HTERT RPE-1 (cell line): ENCODE results near the gene GSTO2.

Source experiments
- in situ Hi-C: fragments of 300-500 bp; cut with MboI; formaldehyde crosslinking; loops from 4 replicates; pipeline ENCODE4 v1.14.3; 2020; ENCODE audit warnings: low sequenced_read_pairs

GSTO2 gene

DNA sequence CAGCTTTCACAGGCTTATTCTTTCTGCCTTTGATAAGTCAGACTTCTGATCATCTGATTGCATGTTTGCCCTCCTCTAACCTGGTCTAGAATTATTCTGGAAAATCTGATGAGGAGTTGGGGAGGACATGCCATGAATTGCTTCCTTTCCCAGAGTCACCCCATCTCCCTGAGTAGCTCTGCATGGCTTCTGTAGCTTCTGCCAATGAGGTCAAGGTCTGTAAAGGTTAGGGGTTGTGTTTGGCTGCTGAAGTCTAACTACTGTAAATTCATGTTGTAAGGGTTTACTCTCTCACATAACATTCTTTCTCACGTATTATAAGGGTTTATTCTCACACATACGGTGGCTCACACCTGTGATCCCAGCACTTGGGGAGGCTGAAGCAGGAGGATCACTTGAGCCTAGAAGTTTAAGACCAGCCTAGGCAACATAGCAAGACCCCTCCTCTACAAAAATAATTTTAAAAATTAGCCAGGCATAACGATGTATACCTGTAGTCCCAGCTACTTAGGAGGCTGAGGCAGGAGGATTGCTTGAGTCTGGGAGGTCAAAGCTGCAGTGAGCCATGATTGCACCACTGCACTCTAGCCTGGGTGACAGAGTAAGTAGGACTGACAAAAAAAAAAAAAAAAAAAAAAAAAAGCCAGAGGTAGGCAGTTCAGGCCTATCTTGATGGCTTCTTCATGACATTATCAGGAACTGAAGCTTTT is 10.7 kb downstream of the GSTO2 start:
- in situ Hi-C loops = no loop called here

DNA sequence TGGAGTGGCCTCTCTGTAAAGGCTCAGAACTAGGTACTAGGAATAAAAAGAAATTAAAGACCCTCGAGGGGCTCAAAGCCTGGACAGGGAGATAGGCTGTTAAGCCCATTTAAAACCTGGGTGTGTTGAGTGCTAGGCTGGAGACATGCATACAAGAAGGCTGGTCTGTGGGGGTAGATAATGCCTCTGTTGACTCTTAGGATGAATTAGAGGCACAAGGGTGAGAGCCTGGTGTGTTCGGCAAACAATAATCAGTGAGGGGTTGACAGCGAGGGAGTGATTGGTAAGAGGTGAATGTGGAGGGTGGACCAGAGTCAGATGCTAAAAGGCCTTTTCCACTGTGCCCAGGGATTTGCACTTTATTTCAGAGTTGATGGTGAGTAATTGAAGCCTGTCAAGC is 12.7 kb downstream of the GSTO2 start:
- in situ Hi-C loops = no loop called here

DNA sequence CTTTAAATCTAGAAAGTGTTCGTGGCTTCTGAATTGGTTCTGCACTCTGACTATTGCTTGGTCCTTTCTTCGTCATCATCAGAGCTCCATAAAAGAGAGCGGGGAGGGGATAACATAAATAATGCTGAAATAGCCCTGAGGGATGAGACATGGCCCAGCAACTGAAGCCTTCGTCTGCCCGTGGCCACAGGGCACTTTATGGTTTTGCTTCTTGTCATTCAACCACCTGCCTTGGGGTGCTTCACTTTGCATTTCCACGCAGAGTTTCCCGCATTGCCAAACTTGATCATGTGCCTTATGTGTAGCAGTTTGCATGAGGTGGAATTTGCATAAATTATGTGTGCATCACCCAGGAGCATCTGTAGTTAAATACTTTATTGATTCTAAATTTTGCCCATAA is 15.9 kb downstream of the GSTO2 start:
- in situ Hi-C loops = no loop called here

DNA sequence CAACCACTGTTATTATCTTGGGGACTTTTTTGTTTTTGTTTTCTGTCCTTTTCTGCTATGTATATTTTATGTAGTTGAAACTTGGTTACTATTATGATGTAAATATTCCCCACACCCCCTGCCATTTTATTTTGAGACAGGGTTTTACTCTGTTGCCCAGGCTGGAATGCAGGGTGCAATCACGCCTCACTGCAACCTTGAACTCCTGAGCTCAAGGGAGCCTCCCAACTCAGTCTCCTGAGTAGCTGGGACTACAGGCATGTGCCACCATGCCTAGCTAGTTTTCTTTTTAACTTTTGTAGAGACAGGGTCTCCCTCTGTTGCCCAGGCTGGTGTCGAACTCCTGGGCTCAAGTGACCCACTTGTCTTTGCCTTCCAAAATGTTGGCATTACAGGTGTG is 18.0 kb downstream of the GSTO2 start:
- in situ Hi-C loops = no loop called here

DNA sequence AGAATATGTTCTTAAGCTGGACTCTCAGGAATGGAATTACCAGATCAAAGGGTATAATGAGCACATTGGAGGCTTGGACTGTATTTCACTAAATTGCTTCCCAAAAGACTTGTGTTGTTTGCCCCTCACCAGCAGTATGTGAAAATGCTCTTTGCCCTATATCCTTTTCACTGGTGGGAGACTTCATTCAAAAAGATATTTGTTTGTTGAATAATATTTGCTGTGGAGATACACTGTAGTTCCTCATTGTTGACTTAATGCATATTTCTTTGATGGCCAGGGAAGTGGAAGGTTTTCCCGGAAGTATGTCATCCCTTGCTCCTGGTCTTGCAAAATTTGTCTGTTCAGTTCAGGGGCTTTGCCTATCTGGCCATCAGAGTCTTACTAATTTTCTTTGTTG is 19.4 kb downstream of the GSTO2 start:
- in situ Hi-C loops = no loop called here

DNA sequence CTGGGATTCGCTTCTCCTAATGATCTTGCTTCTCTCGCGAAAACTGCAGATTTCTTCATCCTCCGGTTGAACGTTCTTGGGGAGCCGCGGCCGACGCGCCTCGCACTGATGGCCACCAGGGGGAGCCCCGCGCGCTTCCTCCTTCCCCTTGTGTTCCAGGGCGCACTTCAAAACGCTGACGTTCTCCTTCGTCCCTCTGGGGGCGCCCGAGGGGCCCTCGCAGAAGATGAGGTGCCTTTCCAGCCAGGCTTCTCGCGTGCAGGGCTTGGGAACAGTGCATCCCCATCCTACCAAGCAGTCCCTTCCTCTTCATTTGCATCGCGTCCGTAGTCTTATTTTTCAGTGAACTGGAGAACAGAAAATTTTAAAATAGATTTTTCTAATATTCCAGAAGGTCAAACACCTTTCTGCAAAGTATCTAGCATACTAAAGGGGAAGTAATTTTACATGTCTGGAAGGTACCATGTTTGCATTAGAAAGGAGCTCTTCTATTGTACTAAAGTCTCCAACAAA is 22.5 kb downstream of the GSTO2 start:
- in situ Hi-C loops = no loop called here

DNA sequence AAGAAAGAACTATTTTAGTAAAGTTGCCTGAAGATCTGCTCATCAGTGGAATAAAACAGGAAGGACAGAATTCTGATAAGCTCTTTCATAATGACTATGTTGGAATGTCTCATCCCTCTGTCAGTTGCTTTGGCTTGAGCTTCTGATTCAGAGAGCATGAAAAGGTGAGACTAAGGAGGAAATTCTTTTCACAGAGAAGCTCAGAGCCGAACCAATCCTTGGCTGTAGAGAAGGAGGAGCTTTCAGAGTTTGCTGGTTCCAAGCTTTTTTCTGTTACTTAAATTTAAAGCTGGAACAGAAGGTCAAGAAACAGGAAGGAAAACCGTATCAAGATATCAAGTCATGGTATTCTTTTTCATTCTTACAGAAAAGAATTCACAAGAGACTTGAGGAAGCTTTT is 24.0 kb downstream of the GSTO2 start:
- in situ Hi-C loops = no loop called here

DNA sequence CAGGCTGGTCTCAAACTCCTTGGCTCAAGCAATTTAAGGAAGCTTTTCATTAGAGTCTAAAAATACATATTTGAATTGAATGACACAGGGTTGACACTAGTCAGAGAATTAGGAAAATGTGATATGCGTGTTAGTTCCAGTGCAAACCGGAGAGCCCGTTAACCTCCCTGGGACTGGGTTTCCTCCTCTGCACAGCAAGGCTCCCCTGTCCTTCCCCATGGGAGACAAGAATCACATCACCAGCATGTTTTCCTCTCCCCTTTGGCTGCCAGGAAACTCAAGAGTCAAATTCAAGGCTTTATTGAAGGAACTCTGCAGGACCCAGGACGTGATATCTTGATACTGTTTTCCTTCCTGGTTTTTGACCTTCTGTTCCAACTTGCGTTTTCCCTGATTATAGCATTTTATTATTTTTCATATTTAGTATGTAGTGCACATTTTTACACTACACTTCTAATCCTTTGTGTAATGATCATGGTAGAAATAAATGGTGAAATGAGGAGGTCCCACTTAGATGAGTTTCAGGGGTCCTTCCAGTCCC is 24.9 kb downstream of the GSTO2 start:
- in situ Hi-C loops = no loop called here

DNA sequence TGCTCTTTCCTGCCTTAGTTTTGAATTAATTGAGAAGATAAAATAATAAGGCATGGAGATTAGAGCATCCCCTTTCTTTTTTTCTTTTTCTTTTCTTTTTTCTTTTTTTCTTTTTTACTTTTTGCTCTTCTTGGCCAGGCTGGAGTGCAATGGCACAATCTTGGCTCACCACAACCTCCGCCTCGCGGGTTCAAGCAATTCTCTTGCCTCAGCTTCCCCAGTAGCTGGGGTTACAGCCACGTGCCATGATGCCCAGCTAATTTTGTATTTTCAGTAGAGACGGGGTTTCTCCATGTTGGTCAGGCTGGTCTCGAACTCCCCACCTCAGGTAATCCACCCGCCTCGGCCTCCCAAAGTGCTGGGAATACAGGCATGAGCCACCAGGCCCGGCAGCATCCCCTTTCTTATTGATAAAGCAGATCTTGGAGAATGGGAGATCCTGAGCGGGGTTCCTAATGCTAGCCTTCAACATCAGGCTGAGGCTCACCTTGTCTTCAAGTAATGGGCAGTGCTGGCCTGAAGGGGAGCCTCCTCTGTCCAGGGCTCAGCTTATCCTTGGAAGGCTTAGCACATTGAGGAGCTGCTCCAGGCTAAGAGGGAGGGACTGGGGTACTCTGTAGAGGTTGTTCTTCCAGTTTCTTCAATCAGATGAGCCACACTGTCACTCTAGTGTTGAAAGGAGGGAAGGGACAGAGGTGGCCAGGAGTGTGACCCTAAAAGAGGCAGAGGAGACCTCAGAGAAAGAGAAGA is 27.9 kb downstream of the GSTO2 start:
- in situ Hi-C loops = no loop called here

DNA sequence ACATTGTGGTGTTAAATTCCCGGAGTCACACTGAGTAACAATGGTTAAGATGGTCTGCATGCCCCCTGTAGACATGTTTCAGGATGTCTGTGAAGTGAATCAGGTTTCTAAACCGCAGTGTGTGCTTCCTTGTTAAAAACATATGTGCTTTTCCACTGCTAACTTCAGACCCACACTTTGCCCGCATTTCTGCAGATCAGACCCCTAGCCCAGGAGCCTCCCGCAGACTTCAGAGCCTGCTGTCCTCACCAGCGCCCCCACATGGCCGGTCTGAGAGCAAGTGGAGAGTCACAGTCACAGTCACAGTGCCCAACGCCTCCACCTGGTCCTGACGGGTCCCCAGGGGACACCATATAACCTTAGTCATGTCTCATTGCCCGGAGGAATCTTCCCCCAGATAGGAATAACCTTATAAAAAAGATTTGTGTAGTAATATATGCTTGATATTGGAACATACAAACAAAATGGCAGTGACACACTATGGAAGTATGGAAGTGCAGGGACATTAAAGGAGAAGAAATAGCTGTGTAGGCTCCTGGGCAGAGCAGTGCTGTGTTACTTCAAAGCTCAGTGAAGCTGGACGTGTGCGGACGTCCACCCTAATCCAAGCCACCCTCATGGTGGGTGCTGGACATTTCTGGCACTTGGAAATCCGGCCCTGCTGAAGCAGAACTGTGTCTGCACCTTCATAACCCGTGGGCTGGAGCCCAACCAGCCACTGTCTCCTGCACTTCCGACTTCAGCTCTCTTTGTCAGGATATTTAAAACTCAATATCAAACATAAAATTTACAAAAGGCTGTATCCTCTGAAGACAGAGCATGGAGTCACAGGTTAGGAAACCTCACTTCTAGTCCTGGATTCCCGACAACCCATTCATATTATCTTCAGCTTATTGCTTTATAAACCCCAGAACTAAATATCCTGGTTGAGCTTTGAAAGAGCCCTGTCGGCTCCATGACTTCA is 29.0 kb downstream of the GSTO2 start:
- in situ Hi-C loops = no loop called here

DNA sequence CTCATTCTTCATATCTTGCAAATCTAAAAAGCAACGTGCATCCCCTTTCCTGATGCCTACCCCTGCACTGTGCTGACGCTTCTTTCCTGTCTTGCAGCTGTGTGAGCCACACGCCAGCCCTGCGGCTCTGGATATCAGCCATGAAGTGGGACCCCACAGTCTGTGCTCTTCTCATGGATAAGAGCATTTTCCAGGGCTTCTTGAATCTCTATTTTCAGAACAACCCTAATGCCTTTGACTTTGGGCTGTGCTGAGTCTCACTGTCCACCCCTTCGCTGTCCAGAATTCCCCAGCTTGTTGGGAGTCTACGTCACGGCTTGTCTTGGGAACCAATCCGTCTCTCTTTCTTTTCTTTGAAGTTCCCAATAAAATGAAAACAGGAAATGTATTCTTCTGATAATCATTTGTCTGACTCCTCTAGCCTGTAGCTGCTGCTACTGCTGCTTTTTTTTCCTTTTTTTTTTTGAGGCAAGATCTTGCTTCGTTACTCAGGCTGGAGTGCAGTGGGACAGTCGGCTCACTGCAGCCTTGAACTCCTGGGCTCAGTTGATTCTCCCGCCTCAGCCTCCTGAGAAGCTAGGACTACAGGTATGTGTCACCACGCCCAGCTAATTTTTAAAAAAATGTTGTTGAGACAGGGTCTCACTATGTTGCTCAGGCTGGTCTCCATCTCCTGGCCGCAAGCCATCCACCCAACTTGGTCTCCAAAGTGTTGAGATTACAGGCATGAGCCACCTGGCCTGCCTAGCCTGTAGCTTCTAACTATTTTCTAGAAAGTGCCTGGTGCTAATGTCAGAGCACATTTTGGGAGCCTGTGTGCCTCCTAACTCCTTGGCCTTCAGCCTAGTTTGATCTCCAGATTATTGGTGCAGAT is 30.3 kb downstream of the GSTO2 start:
- in situ Hi-C loops = no loop called here

DNA sequence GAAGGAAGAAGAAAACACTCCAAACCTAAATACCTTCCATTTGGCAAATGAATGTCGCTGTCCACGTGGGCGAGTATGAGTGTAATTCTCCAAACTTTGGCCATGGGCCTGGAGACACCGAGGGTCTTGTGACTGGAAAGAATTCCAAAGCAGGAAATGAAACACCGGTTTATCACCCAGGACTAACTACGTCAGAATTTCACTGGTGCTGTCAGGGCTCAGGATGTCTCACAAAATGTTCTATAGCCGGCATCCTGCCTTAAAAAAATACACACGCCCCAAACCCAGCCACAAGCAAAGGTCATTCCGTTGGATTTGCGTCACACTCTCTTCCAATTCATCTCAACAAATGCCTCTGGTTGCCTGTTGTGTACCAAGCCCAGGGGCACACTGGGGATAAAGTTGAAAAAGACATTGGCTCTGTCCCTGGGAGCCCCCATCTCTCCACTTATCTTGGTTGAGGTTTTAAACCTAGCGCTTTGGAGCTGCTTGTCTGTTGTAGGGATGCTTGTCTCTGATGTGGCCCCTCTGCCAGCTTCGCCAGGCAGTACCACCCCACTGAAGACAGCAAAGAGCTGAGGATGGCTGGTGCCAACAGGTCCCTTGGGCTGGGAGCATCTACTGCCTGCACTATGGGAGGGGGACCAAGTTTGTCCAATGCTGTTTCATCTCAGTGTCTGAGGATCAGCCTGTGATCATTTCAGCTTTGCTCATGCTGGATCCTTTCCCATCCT is 31.2 kb downstream of the GSTO2 start:
- in situ Hi-C loops = no loop called here

DNA sequence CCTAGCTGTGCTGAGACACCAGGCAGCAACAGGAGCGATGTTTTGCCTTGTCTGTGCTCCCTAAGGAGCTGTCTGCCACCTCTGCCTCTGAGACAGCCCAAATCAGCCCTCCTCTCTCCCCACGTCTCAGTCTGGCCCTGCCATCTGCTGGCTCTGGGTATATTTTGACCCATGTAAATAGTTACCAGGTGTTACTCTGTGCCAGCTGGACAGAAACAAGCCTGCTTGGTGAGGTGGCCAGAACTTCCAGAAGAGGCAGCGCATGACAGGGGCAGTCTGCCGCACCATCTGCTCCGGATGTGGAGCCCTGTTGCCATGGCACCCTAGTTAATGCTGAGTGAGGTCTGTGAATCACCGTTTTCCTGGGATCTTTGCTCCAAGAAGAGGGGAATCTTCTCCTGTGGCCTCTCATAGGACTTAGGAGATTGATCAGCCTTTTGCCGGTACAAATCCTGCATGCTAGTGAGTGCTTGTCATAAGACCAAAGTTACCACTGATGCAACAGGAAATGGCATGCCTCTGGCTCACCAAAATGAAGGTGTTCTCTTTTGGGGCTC is 31.8 kb downstream of the GSTO2 start:
- in situ Hi-C loops = no loop called here

DNA sequence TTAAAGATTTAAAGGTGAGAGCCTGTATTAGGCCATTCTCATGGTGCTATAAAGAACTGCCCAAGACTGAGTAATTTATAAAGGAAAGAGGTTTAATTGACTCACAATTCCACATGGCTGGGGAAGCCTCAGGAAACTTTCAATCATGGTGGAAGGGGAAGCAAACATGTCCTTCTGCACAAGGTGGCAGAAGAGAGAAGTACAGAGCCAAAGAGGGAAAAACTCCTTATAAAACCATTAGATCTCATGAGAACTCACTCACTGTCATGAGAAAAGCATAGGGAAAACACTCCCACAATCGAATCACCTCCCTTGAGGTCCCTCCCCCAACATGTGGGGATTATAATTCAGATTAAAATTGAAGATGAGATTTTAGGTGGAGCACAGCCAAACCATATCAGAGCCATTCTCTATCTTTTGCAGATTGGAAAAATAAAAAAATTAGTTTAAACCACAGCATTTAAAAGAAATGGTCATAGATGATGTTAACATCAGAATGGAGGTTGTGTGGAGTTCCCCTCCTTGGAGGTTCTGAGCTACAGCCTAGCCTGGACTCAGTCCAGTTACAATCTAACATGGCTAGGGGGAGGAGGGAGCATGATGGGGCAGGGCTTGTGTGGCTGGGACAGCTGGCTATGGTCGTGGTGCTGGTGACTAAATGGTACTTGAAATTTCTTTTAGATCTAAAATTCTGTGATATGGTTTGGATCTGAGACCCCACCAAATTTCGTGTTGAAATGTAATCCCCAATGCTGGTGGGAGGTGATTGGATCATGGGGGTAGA is 33.1 kb downstream of the GSTO2 start:
- in situ Hi-C loops = no loop called here

DNA sequence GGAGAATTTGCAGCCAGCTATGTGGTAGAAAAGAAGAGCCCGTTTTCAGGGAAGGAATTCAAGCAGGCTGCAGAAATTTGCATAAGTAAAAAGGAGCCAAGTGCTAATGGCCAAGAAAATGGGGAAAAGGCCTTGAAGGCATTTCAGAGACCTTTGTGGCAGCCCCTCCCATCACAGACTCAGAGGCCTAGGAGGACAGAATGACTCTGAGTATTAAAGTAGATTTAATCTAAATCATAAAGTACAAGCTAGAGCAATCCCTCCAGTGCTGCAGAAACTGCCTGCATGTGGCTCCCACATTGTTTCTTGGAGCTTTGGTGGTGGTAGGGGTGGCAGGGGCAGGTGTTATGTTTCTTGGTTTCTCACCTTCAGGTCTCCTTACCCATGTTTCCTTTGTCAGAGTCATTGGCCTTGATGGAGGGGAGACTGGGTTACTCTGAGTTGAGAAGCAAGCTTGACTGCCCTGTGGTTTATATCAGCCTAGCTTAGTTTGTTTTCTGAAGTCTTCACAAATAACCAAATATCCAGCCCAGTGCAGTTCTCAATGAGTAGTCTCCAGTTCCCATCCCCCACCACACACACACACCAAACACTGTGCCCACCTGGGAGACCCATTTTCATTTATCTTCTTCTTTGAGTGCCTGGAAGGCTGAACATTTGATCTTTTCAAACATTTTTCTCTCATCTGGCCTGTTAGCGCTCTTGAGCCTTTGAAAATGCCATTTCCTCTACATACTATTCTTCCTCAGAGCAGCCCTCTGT is 34.8 kb downstream of the GSTO2 start:
- in situ Hi-C loops = no loop called here

DNA sequence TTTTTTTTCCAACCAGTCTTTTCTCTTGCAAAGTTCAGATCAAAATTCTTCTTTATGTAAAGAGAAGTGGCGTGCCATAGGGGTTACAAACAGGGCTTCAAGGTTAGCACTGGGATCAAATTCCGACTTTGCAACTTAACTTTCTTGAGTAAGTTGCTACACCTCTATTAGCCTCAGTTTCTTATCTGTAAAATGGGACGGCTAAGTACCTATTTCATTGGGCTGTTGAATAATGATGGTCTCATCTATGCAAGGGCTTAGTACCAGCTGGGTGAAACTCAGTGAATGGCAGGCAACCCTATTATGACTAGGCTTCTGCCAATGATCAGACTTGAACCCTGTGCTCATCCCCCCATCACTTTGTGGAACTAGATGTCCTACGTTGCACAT is 35.4 kb downstream of the GSTO2 start:
- in situ Hi-C loops = no loop called here

DNA sequence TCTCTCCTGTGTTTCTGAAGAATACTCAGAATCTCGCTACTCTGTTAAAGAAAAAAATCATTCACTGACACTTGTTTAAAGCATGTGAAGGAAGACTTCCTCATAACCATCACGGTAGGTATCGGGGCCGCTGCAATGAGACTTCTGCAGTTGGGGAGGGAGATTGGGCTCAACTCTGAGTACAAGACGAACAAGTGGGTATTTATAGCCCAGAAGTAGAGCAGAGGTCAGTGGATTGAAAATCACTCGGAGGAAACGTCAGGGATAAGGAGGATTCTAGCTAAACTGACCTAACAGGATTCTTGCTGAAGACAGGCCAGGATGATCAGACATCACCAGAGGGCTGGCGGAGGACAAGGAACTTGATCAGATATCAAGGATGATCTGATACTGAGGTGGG is 35.9 kb downstream of the GSTO2 start:
- in situ Hi-C loops = no loop called here

DNA sequence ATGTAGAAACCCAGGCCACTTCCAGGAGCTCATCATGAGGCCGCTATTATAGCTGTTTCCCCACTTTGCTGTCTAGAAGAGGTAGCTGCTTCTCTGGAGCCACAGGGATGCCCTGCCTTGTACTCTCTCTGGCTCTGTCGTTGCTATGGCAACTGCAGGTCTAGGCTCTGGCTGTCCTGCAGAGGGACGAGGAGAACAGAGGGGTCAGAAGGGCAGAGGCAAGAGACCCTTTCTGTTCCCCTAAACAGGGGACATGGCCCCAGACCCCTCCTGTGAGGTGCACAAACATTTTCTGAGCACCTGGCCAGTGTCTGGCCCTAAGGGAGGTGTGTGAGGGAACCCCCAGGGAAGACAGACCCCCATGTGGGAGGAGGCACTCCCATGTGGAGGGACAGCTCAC is 37.9 kb downstream of the GSTO2 start:
- in situ Hi-C loops = no loop called here
